Measurements from ENCODE around the gene LRIT3. TPM values are rescaled to one million over a fixed set of nuclear protein-coding genes. Genes with fewer than 3 reads are reported as not detected.

Gene LRIT3
- total and polyA plus RNA-seq, 2 of the 8 experiments (the other 6 are each of a cell fraction or from before 2014, with no cell fraction given), result 0.11 TPM; not detected in 1

DNA sequence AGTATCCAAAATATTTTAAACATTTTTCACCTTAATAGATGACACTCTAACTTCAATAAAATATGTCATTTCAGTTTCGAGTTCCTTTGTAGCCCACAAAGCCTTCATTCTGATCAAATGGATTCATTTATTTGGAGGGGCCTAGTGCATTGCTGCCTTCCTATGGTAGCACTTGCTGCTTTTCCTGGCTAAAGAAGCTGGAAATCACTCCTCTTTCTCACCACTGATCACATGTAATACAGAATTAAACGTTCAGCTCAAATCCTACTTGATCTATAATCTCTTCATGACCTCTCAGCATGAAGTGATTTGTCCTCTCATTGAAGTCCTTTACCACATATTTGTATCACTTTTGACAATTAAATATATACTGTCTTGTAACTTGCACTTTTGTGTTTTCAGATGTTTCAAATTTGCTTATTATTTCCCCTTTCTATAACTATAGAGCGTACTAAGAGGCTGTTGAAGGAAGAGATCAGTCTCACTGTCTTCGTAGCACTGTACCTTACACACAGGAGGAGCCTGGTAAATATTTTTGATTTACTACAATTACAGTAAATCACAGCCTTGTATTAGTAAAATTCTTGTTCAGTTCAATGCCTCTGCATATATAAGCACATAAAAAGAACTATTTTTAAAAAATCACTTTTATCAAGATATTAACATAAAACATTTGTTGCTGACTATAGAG, 46.7 kb upstream of the LRIT3 start:
- Histone ChIP-seq H3K23ac (ENCODE audit: insufficient read length) (no peak overlapping the region), H3K36me3 (ENCODE audit: control insufficient read depth in 2 of 4, insufficient read depth in 4 of 4, low read length in 3 of 4) (no peaks in the 10 kb centered on the region), H3K79me2 (ENCODE audit: control insufficient read depth in 1 of 2, insufficient read depth in 2 of 2, low read length in 2 of 2) (no peaks in the 10 kb centered on the region), H3K79me1 (ENCODE audit: low read depth, low read length) (no peaks in the 10 kb centered on the region), H2BK12ac (ENCODE audit: low read depth, low read length) (no peak overlapping the region), H2BK5ac (ENCODE audit: low read depth, low read length) (no peak overlapping the region), H3K4ac (replicated peaks; ENCODE audit: insufficient read length, low read depth, low read length) (no peak overlapping the region), H2BK20ac (ENCODE audit: low read length) (no peak overlapping the region), H4K8ac (ENCODE audit: extremely low read depth, insufficient read depth, low read length) (no peak overlapping the region), H2AK5ac (ENCODE audit: low read depth, low read length) (no peak overlapping the region), H3K56ac (replicated peaks; ENCODE audit: insufficient read length, low read depth, low read length) (no peak overlapping the region), H3K27ac (ENCODE audit: low read depth, low read length) (no peak overlapping the region), H3K4me2 (ENCODE audit: insufficient read depth in 1 of 2, low read depth in 2 of 2, low read length in 2 of 2) (no peak overlapping the region), H3K9me3 (ENCODE audit: insufficient read depth in 2 of 2, low read depth in 1 of 2, low read length in 1 of 2) (no peaks in the 10 kb centered on the region), H3K14ac (ENCODE audit: insufficient read length) (no peak overlapping the region), H2BK120ac (replicated peaks; ENCODE audit: low read depth, low read length) (no peak overlapping the region), H3K23me2 (ENCODE audit: low read depth, low read length) (no peaks in the 10 kb centered on the region), H3K4me3 (ENCODE audit: extremely low read depth in 1 of 4, insufficient read depth in 2 of 4, low read depth in 3 of 4, low read length in 4 of 4) (no peak overlapping the region), H3K4me1 (replicated peaks in 1 of 4; ENCODE audit: control insufficient read depth in 3 of 4, insufficient read depth in 4 of 4, low read length in 3 of 4) (no peaks in the 10 kb centered on the region), H3K9ac (replicated peaks in 1 of 4; ENCODE audit: extremely low read depth in 1 of 4, low read depth in 3 of 4, low read length in 3 of 4) (no peak overlapping the region), H3K18ac (ENCODE audit: extremely low read depth, low read length) (no peak overlapping the region), H3K27me3 (replicated peaks in 1 of 4; ENCODE audit: control insufficient read depth in 3 of 4, extremely low read depth in 1 of 4, insufficient read depth in 3 of 4, low read length in 3 of 4) (no peaks in the 10 kb centered on the region), H4K20me1 (replicated peaks in 1 of 2; ENCODE audit: control insufficient read depth in 1 of 2, insufficient read depth in 2 of 2, low read length in 2 of 2) (no peaks in the 10 kb centered on the region), H2AFZ (ENCODE audit: low read length) (no peak overlapping the region), H2BK15ac (ENCODE audit: low read length) (no peak overlapping the region), H4K5ac (ENCODE audit: insufficient read length, low read depth, low read length) (no peak overlapping the region), H4K91ac (replicated peaks; ENCODE audit: insufficient read length, low read length) (no peak overlapping the region)
- FAIRE-seq, result no peak
- ChIA-PET POLR2A (ENCODE audit: partially characterized antibody) (no interaction called here), CTCF (ENCODE audit: partially characterized antibody) (interaction anchor here (0.5 to 1.4 kb wide), 3 partner anchors 9 to 1048 kb away, joined by 3 to 4 read pairs (median 4); partner anchors contain the start of gene CASP6)
- DNase-seq (ENCODE audit: low read depth in 1 of 2, low spot score in 2 of 2), result no peak
- no peak for TF ChIP-seq POLR2A (IDR thresholded peaks at IDR 0.05; ENCODE audit: control extremely low read depth in 1 of 2, low read depth in 2 of 2, low read length in 2 of 2)
- no peak for TF ChIP-seq POU5F1 (IDR thresholded peaks at IDR 0.05; ENCODE audit: low read depth, low read length)
- no peak for TF ChIP-seq BACH1 (IDR thresholded peaks at IDR 0.05; ENCODE audit: low read length)
- no peak for TF ChIP-seq CBX5 (IDR thresholded peaks at IDR 0.05; ENCODE audit: low read depth, low read length)
- TF ChIP-seq SP4 (IDR thresholded peaks at IDR 0.05; ENCODE audit: low read length), result no peak
- no peak for TF ChIP-seq SP1 (IDR thresholded peaks at IDR 0.05; ENCODE audit: low read depth, low read length)
- TF ChIP-seq EGR1 (IDR thresholded peaks at IDR 0.05; ENCODE audit: borderline replicate concordance, low read depth, low read length), result no peak
- TF ChIP-seq KDM4A (IDR thresholded peaks at IDR 0.05; ENCODE audit: low read depth, low read length, severe bottlenecking), result no peak
- no peak for TF ChIP-seq RXRA (IDR thresholded peaks at IDR 0.05; ENCODE audit: insufficient read depth, low read depth, low read length)
- no peak for TF ChIP-seq BRCA1 (IDR thresholded peaks at IDR 0.05; ENCODE audit: low read depth, low read length)
- no peak for TF ChIP-seq TAF1 (IDR thresholded peaks at IDR 0.05; ENCODE audit: low read depth, low read length)
- WGBS, 2 experiments (ENCODE audit: extremely low coverage in 1 of 2, insufficient coverage in 1 of 2, insufficient read length in 1 of 2, insufficient replicate concordance in 2 of 2, low coverage in 1 of 2, low lambda C conversion rate in 2 of 2, missing lambda C conversion rate in 1 of 2), result 88% methylated on average over 4 of the region's 4 CpGs; no CpG with 5 or more reads in 1 of the 2 experiments

All from H1 (cell line).